T-helper 2 cell (primary cell): ENCODE measurements around the gene DCAF12.
"Not testable (repeated sequence)": the region's sequence is repeated elsewhere in the genome, so short reads cannot be mapped to it uniquely, and the experiment has no call there.

ENCODE experiments used
- DNase-seq, 5 experiments: peaks; one replicate each; pipeline versions ENCODE4 v3.0.0 to v3.0.0-alpha.2; 2012 to 2022

The DCAF12 gene

GRCh38 chr9:34065541-34065940, 61.0 kb downstream of the DCAF12 start:
- no peak for DNase-seq

GRCh38 chr9:34059954-34060353, 66.5 kb downstream of the DCAF12 start:
- DNase-seq, result no peak

- no peak for DNase-seq
Measured at GRCh38 chr9:34059281-34059680, 67.2 kb downstream of the DCAF12 start.

DNA sequence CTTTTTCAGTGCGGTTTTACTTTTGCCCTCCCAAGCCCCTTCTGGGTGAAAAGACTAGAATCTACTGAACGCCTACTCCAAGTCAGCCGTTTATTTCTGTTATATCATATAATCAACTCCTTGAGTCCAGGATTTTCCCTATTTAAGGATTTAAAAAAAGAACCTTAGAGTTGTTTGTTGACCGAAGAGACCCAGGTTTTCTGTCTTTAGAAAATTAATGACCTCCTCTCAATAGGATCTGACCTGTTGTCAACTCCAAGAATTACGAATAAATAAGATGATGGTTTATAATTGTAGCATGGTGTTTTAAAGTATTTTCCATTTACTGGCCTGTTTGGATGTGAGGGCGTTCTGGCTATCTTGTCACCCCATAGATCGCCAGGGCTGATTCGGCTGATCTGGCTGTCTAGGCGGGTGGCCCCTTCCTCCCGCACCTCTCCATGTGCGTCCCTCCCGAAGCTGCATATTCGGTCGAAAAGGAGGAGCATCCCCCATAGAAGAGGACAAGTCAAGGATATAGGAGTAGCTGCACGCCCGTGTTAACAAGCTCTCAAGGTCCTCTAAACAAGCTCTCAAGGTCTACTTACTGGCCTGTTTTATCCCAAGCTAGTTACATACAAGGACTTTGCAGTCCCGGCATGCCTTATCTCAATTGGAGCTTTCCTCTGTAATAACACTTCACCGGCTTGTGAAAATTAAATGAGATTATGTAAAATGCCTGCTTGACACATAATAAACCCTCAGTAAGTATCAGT, 76.7 kb downstream of the DCAF12 start:
- no peak for DNase-seq

DNA sequence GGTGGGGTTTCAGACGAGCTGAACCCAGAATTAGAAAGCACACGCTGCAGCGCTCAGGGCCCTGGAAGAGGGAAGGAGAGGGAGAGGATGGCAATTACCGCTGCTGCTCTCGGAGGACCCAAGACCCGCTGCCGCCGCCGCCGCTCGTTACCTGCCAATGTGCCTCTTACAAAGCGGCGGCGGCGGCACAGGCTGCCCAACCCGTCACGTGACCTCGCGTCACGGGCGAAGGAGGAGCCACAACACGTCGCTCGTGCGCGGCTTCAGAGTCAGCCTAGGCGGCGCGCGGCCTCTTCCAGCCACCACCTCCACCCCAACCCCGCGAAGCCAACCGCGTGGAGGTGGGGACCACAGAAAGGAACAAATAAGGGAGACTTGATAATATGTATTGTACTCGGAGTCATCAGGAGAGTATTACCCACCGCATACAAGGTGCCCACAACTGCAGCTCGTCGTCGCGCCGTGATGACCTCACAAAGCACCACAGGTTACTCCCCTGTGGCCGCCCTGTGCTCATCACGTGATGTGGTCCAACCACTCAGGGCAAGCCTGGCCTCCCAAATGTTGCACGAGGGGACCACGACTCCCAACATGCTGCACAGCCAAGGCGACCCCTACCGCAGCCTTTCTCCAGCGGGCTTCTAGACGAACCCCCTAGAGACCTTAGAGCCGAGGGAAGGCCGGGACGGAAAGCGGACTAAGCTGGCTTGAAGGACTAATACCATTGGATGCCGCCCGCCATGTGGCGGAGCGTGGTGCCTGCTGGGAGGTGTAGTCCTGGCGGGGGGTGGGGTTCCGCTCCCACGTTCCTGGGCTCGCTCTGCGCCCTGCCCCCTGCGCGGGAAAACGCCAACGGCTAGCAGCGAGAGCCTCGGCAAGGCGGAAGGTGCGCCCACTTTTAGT, 77.5 kb downstream of the DCAF12 start, which contains the start of gene UBAP2:
UBAP2 (minus strand) TSS at position 161 of the 903 bp plus-strand sequence. CDS start 31,739 bp downstream, outside the sequence.
- DNase-seq, result peak; percentile 88 to 98 (median 95)

DNA sequence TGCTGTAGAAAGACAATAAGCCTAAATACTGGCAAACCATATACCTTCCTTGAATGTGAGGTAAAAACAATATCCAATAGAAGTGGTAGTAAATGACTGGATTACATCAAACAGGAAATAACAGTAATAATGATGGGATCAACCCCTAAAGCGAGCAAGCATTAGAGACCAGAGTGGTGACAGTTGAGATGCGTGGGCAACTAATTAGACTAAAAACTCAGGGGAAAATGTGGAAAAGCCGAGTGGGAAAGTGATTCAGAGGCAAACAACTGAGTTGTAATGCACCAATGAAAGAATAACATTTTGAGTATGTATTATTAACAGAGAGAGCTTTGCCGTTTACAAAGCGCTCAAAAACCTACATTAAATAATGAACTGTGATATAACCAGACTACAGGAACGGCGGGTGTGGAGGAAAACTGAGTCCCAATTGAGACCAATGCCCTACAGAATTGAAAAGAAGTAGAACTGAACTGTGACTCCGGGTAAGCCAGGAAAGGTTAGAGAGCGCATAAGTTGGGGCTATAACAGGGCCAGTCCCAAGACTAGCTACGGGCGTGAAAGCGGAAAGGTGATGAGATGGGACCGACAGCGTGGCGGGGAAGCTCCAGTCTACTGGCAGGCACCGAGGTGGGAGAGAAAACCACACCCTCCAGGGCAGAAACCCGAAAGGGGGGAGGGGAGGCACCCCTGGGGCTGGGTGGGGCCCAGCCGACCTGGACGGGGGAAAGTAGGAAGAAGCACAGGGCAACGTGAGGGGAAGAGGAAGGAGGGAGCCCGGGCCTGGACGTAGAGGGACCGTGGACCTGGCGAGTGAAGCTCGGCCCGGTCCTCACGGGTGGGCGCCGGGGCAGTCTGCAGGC, 78.4 kb downstream of the DCAF12 start:
- DNase-seq, result peak; percentile 13 to 60 (median 29)

DNA sequence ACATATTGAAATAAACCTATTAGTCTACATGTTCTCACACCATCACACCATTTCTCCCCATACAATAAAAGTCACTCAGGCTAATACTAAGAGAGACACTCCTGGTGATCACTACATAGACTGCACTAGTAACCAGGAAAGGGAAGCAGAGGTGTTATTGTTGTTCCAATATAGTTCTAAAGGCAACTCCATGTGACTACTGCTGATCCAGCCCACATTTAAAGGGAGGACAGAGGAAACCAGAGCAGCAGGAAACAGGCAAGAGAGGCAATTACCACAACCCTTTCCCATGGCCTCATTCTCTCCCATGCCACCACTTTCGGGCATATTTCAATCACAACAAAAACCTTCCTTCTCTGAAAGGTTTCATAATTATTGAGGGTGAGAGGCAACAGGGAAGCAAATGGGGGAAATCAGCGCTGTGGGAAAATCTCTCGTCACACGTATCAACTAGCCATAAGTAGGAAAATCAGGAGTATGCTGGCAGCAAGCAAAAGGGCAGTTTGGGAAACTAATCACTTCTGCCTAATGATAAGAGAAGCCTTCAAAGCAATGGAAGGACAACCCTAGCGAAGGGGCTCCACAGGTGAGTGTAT, 79.6 kb downstream of the DCAF12 start:
- no peak for DNase-seq

- no peak for DNase-seq
Measured at GRCh38 chr9:34045903-34046302, 80.6 kb downstream of the DCAF12 start.

GRCh38 chr9:34042074-34042473, 84.4 kb downstream of the DCAF12 start:
- DNase-seq, result not testable (repeated sequence)

DNA sequence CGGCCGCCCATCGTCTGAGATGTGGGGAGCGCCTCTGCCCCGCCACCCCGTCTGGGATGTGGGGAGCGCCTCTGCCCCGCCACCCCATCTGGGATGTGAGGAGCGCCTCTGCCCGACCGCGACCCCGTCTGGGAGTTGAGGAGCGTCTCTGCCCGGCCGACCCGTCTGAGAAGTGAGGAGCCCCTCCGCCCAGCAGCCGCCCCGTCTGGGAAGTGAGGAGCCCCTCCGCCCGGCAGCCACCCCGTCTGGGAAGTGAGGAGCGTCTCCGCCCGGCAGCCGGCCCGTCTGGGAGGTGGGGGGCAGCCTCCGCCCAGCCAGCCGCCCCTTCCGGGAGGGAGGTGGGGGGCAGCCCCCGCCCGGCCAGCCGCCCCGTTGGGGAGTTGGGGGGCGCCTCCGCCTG, 87.6 kb downstream of the DCAF12 start:
- not testable (repeated sequence) for DNase-seq

DNA sequence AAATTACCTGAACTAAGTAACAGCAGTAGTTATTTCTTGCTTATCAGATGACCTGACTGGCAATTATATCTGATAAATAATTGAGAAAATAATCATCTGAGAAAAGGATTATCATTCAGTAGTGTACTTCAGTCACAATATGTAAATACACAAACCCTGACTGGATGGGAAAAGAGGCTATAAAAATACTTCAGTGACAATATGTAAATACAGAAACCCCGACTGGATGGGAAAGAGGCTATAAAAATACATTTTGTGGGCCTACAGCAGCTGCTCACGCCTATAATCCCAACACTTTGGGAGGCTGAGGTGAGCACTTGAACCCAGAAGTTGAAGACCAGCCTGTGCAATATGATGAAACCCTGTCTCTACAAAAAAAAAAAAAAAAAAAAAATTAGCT, 88.9 kb downstream of the DCAF12 start:
- no peak for DNase-seq

DNA sequence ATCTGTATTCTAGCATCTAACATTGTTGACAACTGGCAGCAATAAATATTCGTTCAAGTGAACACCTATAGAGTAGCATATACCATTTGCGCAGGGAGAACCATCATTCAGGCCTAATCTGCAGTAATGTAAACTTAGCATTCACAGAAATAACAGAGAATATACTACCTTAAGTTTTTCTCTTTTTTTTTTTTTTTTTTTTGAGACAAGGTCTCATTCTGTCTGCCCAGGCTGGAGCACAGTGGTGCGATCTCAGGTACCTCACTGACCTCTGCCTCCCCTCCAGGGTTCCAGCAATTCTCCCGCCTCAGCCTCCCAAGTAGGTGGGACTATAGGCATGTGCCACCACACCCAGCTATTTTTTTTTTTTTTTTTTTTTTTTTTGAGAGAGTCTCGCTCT, 89.9 kb downstream of the DCAF12 start:
- DNase-seq, result no peak
